Activated T-cell treated with anti-CD3 and anti-CD28 coated beads for 4 hours (primary cell): ENCODE results near the gene TIMM10.

Experiments used
- DNase-seq: peaks from one replicate; pipeline ENCODE4 v3.0.0-alpha.2; 2020

TIMM10 gene, protein sequence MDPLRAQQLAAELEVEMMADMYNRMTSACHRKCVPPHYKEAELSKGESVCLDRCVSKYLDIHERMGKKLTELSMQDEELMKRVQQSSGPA

DNA sequence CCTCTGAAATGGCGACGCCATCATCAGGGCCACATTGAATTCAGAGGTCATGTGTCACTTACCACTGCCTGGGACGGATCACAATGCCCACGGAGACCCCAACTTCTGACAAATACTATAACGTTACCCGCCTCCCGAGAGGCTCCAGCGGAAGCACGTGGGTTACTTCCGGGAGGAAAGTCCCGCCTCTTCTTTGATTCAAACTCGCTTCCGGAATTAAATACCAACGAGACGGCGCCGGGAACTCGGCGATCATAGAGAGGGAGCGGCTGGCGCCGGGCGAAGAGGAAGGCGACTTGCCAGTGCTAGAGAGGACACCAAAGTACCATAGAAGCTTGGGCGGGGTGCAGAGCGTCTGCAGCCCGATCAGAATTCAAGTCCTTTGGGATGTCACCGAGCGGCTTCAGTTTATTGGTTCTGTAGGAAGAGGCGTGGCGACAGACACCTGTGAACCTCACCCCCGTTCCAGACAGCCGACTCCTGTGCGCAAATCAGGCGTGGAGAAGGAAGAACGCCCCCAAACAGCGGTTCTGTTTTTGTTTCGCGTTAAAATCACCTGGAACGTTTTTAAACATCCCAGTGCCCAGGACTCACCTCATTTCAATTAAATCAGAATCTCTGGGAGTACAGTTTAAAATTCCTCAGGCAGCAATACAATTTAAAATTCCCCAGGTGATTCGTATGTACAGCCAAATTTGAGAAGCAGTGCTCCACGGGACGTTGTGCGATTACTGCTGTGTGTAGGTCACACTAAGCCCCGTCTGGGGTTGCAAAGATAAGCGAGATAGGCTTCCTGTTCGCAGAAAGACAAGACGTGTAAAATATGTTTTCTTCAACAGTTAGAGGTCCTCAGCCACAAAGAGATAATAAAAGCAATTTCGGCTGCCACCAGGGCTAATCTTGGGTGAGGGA, at the start of gene TIMM10:
Gene TIMM10, minus strand, starts transcription at position 159 of the 912 bp plus-strand sequence. CDS start 565 bp downstream, outside the sequence.
- peak; percentile 88 for DNase-seq

GRCh38 chr11:57574061-57574460, 43.5 kb upstream of the TIMM10 start:
- no peak for DNase-seq

GRCh38 chr11:57571606-57572005, 41.1 kb upstream of the TIMM10 start:
- DNase-seq = no peak

- DNase-seq = peak; percentile 86
Measured at GRCh38 chr11:57568330-57568766, 37.8 kb upstream of the TIMM10 start.

GRCh38 chr11:57567515-57568329, 37.2 kb upstream of the TIMM10 start, which contains the start of gene UBE2L6:
Gene UBE2L6, minus strand, starts transcription at chr11:57567672. Its CDS starts 61 bp downstream, at chr11:57567611.
- peak; percentile 53 for DNase-seq

DNA sequence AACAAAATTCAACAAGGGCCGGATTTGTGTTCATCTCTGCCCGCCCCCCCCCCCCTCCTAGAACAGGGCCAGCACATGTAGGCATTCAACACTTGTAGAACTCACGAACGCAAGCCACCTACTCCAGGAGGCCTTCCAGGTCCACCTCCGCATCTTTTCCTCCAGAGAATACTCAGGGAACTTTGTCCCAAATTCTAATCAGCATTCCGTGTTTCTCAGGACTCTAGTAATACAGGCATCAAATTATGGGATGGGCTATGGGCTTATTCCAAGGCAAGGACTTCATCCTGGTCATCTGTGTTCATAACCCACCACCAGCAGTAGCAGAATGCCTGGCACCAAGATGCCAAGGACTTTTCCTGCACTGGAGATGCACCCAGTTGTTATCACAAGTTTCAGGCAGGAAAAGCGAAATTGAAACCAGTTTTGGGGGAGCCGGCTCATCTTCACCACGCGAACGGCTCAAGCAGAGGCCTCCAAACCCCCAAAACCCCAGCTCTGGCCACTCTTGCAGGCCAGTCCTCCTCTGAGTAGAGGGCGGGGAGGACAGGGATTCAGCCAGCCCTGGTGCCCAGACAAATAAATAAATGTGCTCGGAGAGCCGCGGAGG, 36.5 kb upstream of the TIMM10 start:
- DNase-seq = peak; percentile 28

DNA sequence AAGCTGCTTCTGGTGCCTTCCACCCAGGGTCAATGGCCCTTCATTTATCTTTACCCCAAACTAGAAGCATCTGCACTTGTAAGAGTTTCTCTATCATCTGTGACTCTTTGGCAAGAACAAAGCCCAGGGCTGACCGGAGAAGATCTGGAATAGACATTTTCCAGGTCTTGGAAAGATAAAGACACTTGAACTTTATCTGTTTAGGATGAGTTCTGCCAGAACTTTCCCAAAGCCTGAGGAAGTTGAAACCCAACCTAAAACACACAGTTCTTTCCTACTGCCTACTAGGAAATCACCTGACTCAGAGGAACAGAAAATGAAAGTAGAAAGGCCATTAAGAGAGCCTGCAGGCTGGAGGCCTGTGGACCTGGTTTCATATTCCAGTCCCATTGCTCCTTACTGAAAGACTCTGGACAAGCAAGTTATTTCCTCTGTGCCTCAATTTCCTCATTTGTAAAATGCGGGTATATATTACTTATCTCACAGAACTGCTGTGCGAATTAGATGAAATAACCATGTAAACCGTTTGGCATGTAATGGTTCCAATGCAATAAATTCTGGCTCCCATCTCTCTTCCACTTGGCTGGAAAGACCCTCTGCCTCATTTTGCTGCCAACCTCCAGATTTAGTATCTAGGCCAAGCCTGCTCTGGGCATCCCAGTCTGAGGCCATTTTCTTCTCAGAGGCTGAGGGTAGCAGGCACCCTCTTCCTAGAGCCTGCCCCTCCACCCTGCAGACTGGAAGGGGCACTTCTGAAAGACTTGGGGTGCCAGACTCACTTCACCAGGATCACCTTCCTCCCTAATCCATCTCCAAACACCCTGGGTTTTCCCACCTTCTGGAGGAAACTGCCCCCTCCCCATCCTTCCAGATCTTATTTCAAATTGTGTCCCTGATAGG, 35.7 kb upstream of the TIMM10 start:
- DNase-seq = peak; percentile 36

DNA sequence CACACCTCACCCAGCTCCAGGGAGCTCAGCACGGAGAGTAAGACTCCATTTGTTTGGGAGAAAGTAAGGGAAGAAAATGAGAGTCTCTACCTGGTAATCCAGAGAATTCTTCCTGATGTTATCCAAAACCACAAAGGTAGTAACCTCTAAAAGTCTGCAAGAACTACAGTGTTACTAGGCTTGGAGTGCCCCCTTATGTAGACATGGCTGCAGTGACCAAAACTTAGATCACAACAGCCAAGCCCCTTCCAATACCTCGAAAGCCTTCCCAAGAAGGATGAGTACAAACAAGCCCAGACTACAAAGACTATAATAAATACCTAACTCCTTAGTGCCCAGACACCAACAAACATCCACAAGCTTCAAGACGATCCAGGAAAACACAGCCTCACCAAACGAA, 32.0 kb upstream of the TIMM10 start:
- no peak for DNase-seq

GRCh38 chr11:57560146-57560545, 29.6 kb upstream of the TIMM10 start:
- no peak for DNase-seq

DNA sequence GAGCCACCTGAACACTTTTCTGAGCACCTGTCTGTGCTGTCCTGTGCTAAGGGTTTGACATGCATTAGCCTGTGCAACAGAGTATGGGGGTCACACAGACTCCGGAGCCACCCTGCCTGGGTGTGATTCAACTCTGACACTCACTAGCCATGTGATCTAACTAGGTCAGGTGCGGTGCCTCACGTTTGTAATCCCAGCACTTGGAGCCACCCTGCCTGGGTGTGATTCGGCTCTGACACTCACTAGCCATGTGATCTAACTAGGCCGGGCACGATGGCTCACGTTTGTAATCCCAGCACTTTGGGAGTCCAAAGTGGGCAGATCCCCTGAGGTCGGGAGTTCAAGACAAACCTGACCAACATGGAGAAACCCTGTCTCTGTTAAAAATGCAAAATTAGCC, 25.5 kb upstream of the TIMM10 start:
- no peak for DNase-seq

GRCh38 chr11:57555393-57555792, 24.8 kb upstream of the TIMM10 start:
- no peak for DNase-seq

DNA sequence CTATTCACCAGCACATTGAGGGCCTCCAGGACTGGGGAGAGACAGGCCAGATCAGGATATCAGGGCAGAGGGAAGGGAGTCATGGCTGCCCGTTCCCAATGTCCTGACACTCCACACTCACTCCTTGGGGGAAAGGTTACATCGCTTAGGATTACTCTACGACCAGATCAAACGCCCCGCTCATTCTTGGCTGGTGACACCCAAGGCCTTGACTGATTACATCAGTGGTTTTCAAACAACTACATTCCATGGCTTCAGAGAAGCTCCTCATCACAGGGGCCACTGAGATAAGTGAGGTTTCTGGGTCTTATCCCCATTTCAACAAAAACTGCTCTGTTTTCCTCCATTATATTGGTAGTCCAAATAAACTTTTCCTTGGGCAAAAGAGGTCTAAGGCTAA, 21.9 kb upstream of the TIMM10 start:
- no peak for DNase-seq

- DNase-seq = no peak
Measured at GRCh38 chr11:57551941-57552340, 21.4 kb upstream of the TIMM10 start.

GRCh38 chr11:57549983-57550382, 19.4 kb upstream of the TIMM10 start:
- no peak for DNase-seq

DNA sequence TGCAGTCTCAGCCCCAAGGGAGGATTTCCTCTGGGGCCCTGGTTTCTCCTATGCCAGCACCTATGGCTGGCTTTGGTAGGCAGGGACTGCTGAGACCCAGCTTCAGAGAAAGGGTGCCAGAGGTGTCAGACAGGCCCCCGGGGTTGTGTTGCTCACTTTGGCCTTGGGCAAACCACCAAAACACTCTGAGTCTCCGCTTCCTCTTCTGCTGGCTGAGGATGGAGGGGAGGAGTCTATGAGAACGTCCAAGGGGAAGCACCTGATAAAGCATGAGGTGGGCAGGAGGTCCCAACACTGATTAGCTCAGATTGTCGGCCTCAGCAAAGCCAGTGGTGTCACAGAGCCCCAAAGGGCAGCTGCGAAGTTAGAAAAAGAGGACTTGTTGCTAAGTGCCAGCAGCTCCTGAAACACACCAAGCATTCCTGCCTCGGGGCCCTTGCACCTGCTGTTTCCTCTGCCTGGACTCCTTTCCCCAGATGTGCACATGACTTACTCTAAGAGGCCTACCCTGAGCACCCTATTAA, 17.4 kb upstream of the TIMM10 start:
- DNase-seq = no peak

GRCh38 chr11:57546869-57547475, 16.4 kb upstream of the TIMM10 start:
- DNase-seq = no peak

DNA sequence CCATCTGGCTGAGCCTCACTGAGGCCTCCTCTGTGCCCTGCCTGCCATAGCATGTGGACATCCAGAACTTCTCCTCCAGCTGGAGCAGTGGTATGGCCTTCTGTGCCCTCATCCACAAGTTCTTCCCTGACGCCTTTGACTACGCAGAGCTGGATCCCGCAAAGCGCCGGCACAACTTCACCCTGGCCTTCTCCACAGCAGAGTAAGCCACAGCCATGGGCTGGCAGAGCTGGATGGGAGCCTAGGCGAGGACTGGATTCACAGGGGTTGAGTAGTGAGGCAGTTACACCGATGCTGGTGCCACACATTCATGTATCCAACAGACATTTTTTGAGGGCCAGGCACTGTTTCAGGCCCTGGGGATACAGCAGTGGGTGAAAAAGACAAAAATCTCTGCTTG, 15.9 kb upstream of the TIMM10 start:
- DNase-seq = no peak

DNA sequence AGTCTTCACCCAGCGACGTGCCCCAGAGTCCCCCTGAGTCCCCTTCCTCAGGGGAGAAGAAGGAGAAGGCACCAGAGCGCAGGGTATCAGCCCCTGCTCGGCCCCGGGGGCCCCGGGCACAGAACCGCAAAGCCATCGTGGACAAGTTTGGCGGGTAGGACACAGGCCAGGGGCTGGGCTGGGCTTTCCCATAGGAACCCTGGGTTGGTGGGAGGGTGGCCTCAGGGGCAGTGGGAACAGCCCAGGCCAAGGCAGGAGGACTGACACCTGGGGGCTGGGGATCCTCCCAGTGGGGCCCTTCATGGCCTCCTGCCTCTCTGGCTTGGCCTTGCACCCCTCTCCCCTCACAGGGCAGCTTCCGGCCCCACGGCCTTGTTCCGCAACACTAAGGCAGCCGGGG, 15.3 kb upstream of the TIMM10 start:
- DNase-seq = no peak

DNA sequence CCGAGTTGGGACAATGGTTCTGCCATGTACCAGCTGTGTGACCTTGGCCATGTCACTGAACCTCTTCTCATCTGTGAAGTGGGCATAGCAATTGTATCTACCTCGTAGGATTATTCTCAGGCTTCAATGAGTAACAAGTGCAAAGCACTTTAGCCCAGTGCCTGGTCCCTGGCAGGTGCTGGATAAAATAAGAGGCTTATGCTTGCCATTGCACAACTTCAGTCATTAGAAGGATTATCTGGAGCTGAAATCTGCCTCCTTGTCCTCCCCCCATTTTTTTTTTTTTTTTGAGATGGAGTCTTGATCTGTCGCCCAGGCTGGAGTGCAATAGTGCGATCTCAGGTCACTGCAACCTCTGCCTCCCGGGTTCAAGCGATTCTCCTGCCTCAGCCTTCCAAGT, 14.0 kb upstream of the TIMM10 start:
- DNase-seq = no peak

DNA sequence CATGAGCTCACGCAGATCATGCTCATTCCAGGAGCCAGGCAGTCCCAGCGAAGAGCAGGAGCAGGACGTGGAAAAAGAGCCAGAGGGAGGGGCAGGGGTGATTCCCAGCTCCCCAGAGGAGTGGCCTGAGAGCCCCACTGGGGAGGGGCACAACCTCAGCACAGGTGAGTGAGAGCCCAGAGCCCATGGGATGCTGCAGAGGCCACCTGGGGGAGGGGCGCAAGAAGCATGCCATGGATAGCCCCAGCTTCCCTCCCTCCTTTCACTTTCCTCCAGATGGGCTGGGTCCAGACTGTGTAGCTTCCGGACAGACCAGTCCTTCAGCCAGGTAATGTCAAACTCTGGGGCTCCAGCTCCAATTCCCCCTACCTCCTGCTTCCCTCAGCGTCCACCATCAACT, 13.0 kb upstream of the TIMM10 start:
- DNase-seq = no peak

GRCh38 chr11:57542582-57542981, 12.0 kb upstream of the TIMM10 start:
- DNase-seq = no peak
